HK-2 (cell line): Measurements from ENCODE around the gene SYNJ1.
A peak's percentile ranks its signal among the peaks of the same experiment; 100 is the strongest.
"Not testable (repeated sequence)": the region's sequence is repeated elsewhere in the genome, so short reads cannot be mapped to it uniquely, and the experiment has no call there.

Source experiments
- DNase-seq: peaks from one replicate; pipeline ENCODE4 v3.0.0-alpha.2; 2018; ENCODE audit not compliant: unreplicated experiment

Gene SYNJ1, protein sequence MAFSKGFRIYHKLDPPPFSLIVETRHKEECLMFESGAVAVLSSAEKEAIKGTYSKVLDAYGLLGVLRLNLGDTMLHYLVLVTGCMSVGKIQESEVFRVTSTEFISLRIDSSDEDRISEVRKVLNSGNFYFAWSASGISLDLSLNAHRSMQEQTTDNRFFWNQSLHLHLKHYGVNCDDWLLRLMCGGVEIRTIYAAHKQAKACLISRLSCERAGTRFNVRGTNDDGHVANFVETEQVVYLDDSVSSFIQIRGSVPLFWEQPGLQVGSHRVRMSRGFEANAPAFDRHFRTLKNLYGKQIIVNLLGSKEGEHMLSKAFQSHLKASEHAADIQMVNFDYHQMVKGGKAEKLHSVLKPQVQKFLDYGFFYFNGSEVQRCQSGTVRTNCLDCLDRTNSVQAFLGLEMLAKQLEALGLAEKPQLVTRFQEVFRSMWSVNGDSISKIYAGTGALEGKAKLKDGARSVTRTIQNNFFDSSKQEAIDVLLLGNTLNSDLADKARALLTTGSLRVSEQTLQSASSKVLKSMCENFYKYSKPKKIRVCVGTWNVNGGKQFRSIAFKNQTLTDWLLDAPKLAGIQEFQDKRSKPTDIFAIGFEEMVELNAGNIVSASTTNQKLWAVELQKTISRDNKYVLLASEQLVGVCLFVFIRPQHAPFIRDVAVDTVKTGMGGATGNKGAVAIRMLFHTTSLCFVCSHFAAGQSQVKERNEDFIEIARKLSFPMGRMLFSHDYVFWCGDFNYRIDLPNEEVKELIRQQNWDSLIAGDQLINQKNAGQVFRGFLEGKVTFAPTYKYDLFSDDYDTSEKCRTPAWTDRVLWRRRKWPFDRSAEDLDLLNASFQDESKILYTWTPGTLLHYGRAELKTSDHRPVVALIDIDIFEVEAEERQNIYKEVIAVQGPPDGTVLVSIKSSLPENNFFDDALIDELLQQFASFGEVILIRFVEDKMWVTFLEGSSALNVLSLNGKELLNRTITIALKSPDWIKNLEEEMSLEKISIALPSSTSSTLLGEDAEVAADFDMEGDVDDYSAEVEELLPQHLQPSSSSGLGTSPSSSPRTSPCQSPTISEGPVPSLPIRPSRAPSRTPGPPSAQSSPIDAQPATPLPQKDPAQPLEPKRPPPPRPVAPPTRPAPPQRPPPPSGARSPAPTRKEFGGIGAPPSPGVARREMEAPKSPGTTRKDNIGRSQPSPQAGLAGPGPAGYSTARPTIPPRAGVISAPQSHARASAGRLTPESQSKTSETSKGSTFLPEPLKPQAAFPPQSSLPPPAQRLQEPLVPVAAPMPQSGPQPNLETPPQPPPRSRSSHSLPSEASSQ (N-terminal part only)

DNA sequence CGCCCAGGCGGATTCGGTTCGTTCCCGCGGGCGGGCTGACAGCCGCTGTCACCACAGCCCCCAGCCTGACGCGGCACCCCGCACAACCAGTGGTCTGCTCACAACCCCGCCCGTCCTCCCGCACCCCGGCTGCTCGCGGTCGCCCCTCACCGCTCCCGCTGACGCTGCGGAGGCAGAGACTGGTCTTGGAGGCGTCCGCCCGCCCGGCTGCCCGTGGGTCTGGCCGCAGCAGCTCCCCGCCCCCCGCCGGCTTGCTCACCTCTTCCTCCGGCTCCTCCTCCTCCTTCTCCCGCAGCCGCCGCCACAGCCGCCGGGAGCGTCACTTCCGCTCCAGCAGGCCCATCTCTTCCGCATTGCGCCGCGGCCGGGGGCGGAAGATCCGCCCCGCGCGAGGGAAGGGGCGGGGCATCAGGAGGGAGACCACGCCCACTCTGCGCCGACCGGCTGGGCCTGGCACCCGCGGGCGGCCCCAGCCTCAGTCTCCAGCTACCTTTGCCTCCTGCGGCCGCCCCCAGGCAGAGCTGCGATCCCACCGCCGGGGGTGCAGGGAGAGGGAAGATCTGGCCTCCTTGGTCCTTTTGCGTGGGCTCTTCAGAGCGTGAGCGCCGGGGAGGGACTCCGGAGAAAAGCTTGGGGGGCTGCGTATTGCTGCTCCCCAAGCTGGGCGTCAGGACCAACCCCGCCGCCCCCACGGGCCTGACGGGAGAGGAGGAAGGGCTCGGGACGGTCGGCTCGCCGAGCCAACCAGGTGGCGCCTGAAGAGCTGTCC is at the start of gene SYNJ1:
Gene SYNJ1, minus strand, starts transcription at position 327 of the 769 bp plus-strand sequence. CDS start 1,118 bp downstream, outside the sequence.
- DNase-seq, result peak; percentile 89

DNA sequence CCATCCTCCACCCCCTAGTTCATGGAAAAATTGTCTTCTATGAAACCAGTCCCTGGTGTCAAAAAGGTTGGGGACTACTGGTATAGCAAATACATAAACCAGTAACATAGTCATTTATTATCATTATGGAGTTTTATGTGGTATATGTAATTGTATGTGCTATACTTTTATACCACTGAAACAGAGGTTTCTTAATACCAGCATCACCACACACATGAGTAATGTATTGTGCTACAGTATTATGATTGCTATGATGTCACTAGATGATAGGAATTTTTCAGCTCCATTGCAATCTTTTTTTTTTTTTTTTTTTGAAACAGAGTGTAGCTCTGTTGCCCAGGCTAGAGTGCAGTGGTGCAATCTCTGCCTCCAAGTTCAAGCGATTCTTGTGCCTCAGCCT is 49.5 kb upstream of the SYNJ1 start:
- DNase-seq, result no peak

DNA sequence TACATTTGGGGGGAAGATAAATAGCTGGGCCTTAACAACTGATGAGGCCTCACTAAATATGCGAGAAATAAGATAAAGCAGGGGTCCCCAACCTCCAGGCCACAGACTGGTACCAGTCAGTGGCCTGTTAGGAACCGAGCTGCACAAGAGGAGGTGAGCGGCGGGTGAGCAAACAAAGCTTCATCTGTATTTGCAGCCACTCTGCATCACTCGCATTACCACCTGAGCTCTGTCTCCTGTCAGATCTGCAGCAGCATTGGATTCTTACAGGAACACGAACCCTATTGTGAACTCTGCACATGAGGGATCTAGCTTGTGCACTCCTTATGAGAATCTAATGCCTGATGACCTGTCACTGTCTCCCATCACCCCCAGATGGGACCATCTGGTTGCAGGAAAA is 48.9 kb upstream of the SYNJ1 start:
- no peak for DNase-seq

DNA sequence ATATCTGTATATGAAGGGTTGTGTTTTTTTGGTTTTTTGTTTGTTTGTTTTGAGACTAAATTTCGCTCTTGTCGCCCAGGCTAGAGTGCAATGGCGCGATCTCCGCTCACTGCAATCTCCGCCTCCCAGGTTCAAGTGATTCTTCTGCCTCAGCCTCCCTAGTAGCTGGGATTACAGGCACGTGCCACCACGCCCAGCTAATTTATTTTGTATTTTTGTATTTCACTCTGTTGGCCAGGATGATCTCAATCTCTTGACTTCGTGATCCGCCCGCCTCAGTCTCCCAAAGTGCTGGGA is 45.2 kb upstream of the SYNJ1 start:
- not testable (repeated sequence) for DNase-seq

DNA sequence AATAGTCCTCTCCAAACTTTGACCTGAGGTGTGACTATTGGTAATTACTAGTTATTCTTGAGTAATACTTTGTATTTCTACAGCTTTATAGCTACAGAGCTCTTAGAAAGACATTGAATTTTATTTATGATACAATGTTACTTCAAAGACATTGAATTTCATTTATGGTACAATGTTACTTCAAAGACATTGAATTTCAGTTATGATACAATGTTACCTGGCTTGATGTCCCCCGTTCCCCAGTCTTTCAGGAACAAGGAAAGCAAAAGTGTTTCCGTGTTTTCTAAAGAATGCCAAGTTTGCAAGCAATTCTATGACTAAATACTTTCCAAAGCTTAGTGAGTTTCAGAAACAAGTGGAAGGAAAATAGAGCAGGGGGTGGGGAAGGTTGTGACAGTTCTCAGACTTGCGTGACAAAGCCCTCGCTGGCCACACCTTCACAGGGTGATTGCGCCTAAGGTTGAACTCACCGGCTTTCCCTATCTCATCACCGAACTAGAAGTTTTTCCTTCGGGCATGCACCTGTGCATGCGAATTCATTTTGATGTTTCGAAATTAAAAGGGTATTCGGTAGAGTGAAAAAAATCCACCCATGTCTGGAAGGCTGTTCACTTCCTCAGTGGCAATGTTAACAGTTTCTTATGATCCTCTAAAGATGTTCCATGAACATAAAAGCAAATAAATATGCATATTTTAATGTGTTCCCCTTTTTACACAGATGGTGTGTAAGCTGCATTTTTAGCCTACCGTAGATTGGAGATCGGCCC is 44.7 kb upstream of the SYNJ1 start:
- peak; percentile 11 for DNase-seq

DNA sequence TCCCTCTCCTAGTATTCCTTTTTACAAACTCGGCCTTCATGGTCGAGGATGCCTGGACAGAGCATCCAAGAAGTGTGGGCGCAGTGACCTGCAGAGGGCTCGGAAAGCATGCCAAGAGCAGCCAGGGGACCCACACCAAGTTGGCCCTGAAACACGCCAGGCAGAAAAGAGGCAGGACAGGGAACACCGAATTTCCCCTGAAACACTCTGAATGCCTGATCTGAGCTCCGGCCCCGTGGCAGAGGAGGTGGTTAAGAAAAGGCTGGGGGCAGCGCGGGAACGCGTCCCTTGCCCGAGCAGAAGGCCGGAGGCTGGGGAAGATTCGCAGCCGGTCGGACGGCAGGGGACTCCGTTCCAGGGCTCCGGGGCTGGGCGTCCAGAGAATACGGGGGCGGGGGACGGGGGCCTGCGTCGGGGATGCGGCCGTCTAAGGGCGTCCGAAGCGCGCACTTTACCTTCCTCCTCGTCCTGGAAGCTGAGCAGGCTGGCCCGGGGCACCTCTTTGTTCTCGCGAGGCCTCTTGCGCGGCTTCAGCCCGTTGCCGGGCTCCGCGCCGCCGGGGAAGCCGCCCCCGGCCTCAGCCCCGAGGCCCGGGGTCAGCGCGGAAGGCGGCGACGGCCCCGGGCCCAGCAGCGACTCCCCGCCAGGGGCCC is 43.2 kb upstream of the SYNJ1 start:
- DNase-seq, result no peak

DNA sequence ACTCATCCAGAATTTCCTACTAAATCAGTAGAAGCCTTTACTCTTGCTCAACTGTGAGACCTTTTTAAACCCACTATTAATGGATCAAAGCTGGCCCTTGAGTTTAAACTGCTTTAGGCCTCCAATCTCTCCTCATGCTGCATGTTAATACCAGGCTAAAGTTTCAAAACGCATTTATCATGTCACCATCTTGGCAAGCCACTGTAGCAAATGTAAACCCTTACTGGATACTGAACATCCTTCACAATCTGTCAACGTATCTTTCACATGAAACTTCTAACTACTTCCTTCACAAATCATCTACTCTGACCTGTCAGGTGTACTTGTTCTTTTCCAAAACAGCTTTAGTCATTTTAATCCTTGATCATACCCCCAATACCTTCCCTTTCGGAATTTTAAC is 40.7 kb upstream of the SYNJ1 start:
- no peak for DNase-seq

DNA sequence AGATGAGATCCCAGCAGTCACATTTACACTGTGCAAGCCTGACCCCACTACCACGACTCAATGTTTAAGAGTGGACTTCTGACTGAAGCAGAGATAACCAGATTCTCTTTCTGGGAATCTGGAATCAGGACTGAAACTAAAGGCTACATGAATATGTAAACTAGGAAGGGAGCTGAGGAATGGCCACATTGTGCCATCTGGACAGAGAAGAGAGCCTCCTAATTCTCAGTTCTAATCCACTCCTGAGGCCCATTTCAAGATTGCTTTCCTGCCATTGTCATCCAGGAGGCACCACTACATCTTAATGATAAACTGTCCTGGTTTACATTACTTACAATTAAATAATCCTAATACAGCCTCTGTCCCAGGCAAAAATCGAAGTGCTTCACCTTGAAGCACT is 37.2 kb upstream of the SYNJ1 start:
- no peak for DNase-seq

DNA sequence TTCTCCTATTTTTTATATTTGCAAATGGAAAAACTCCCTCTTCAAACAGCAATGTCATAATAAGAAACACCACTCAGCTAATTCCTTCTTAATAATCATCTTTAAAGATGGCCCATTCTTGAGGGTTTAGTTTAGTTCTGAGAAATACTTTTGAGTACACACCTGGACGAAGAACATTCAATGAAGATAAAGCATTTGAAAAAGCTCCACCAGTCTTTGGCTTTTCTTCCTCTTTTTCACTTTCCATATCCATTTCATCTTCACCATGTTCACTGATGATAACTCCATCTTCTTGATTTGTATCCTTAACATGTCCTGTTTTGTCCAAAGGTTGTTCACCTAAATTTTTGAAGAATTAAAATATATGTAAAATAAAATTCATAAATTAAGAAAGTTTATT is 36.4 kb upstream of the SYNJ1 start:
- DNase-seq, result no peak

DNA sequence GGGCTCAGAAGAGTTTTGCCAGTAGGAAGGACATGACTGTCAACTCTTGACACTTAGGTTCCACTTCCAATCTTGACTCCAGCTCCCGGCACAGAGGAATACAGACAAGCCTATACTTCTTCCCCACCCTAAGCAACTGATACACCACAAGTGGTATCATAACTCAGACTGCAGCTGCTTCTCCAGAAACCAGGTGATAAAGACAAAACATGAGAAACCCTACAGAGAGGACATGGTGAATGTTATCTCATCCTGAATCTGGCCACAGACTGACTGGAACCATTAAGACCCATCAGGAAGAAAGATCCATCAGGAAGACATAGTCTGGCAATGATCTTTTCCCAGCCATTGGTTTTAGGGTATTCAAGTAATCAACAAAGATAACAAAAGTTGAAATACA is 30.0 kb upstream of the SYNJ1 start:
- no peak for DNase-seq

DNA sequence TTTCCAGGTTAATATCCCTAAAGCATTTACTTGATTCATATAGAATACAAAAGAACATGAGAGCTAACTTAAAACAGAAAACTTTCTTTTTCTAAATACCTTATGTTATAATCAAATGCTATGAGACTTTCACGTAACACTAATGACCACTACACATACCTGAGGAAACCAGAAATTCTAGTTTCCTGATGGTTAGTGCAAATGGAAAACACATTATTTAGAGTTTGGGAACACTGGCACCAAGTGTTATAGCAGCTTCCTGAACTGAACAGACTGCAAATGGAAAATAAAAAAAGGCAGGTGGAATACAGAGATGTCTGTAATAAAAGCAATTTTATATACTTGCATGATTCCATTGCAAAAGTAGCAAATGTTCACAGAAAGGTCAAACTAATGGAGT is 28.3 kb upstream of the SYNJ1 start:
- no peak for DNase-seq

DNA sequence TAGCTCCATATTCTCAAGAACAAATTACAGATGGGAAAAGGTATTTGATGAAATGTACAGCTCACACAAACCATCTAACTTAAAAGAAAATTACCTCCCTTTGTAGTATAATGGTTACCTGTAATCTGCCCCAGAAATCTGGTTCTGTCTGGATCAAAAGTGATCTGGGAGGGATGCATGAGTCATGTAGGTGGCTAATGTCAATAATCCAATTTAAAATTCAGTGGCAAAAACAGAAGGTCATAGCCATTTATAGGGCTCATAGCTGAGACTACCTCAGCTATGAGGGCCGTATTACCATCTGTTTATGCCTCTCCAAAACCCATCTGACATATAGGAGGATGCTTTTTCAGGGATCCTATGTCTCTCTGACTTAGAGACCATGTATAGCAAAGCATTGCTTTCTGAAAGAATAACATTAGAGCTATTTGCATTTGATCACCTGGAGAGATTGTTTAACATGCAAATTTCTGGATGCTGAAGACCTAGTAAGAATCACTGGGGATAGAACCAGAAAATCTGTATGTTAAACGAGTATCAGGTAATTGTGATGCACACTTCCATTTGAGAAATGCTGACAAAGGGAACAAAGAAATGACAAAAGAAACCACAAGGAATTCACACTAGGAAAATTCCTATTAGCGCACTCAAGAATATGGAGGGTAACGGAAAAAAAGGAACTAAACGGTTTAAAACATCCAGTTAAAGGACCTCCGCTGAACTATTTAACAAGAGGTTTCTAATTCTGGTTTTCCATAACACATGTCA is 26.2 kb upstream of the SYNJ1 start:
- DNase-seq, result no peak

DNA sequence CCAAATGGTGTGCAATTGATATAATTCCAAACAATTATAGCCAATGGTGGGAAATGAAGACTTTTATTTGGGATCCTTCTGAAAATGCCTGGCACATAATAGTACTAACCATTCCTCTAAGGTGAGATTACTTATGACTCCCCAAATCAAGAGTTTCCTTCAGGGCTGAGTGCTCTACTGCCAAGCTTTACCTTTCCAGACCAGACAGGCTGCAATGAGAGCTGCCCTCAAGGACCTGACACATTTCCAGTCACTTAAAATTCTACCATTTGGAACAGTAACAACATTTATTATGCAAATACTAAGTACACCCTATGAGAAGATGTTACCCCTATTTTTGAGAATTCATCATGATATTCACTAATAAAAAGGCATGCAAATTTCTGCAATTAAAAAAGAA is 22.6 kb upstream of the SYNJ1 start:
- no peak for DNase-seq

DNA sequence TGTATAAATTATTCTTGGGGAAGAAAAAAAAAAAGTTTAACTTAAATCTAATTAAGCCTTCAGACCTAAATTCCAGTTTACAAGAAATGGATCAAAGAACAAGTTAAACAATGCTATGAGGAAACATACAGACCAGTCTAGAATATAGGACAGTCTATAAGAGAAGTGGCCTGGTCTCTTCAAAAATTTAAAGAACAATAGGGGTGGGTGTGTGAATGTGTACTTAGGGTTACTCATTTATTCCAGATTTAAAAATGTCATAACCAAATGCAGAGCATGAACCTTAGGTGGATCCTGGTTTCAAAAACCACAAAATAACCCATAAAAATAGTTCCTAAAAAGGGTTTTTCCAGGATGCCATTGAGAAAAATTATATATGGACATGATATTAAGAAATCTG is 21.8 kb upstream of the SYNJ1 start:
- DNase-seq, result no peak

DNA sequence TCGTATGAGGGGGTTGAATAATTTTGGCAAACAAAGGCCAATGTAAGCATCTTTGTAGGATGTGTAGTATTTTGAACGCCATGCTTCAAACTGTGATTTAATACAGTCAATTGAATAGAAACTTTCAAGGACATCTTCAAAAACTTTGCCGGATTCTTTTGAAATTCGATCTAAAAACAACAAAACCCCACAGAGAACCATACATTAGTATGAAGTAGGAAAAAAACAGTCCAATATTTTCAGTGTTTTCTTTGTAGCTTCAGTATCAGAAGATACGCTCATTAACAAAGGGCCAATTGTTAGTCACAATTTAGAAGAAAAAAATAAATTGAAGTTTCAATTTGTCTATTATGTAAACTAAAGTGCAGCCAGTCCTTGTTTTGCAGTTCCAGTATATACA is 20.7 kb upstream of the SYNJ1 start:
- DNase-seq, result no peak

DNA sequence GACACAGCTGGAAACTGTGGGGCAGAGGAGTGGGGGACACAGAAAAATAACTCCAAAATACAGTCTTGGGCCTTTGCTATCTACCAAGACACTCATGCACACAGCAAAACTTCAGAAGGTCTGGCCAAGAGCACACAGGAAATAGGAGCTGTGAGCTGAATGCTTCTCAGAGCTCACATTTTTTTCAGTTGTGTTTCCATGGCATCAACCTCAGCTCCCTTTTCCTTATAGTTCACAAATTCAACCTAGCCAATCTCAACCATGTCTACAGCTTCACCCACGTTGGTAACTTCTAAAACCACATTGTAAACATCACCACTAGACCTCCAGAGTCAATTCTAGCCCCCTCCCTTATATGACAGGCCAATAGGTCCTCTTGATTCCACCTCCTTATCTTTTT is 19.6 kb upstream of the SYNJ1 start:
- DNase-seq, result no peak

DNA sequence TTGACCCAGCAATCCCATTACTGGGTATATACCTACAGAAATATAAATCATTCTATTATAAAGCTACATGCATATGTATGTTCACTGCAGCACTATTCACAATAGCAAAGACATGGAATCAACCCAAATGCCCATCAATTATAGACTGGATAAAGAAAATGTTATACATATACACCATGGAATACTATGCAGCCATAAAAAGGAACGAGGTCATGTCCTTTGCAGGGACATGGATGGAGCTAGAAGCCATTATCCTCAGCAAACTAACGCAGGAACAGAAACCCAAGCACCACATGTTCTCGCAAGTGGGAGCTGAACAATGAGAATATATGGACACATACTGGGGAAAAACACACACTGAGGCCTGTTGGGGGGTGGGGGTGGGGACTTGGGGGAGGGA is 18.9 kb upstream of the SYNJ1 start:
- not testable (repeated sequence) for DNase-seq

DNA sequence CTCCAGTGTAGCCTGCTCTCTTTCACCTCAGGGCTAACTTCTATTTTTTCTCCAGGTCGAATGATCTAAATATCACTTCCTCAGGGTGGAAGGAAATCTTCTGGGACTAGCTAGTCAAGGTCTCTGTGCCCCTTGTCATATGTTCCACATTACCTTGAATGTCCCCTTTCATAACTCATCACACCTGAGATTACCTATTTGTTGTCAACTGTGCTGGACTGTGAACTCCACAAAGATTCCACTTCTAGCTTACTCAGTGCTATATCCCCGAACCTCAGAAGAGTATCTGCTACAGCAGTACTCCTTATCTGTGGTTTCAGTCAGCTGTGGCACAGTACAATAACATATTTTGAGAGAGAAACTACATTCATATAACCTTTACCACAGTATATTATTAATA is 14.6 kb upstream of the SYNJ1 start:
- no peak for DNase-seq

DNA sequence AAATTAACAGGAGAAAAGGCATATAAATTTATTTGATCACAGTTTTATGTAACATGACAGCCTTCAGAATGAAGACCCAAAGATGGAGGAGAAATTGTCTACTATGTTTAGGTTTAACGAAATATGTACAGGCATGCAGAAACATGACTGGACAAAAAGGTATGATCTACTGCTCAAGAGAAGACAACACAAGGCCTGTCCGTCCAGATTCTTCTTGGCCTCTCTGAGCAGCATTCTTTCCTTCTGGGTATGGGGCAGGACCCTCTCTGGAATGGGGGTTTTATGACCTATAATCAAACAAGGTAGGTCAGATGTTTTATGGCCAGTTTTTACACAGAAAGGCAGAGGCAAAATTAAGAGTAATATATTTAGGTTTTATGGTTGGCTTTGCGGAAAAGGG is 13.5 kb upstream of the SYNJ1 start:
- no peak for DNase-seq

DNA sequence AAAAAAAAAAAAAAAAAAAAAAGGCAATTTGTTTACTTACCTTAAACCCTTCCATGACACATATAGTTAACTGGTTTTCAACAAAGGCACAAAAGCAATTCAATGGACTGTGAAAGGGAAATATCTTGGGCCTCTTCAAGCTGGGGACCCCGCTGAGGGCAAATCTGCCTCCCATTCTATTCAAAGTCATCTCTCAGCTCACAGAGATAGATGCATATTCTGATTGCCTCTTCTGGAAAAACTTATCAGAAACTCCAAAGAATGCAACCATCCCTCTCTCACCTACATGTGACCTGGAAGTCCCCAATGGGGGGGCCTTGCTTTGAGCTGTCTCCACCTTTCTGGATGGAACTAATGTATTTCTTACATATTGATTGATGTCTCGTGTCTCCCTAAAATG is 12.1 kb upstream of the SYNJ1 start:
- DNase-seq, result no peak
